Cardiac muscle cell (in vitro differentiated cells and primary cell): ENCODE results near the gene CHRM5. TPM values are rescaled to one million over a fixed set of nuclear protein-coding genes. Genes with fewer than 3 reads are reported as not detected.

ENCODE experiments used
- DNase-seq, 2 donors: peaks; one replicate each; pipeline versions ENCODE4 v3.0.0 to v3.0.0-alpha.2; 2010 to 2017; ENCODE audit warnings: low read depth in 1 of 2, low spot score in 1 of 2
- H3K27ac ChIP-seq: fragments of 200-600 bp; sonication (generic); 2 replicates; pipeline ENCODE4 v1.5.1; 2016
- H3K27me3 ChIP-seq: fragments of 200-600 bp; sonication (generic); 2 replicates; pipeline ENCODE4 v1.6.0; 2016; ENCODE audit warnings: control low read depth
- H3K36me3 ChIP-seq: fragments of 200-600 bp; sonication (generic); 2 replicates; pipeline ENCODE4 v1.5.1; 2016; ENCODE audit warnings: control low read depth
- H3K4me1 ChIP-seq: fragments of 200-600 bp; sonication (generic); 2 replicates; pipeline ENCODE4 v1.8.1; 2017; ENCODE audit warnings: low read depth, mild to moderate bottlenecking, mixed run types
- H3K4me3 ChIP-seq: fragments of 200-600 bp; sonication (generic); 2 replicates; pipeline ENCODE4 v1.5.1; 2016; ENCODE audit warnings: mild to moderate bottlenecking
- H3K9me3 ChIP-seq: fragments of 200-600 bp; sonication (generic); 2 replicates; pipeline ENCODE4 v1.5.1; 2017; ENCODE audit warnings: low read depth, mild to moderate bottlenecking, control low read depth
- polyA plus RNA-seq: library from polyadenylated mRNA; unstranded; fragments of >200 nt; fragmentation: Nextera tagmentation; extraction: Ambion mirVana; gene quantifications from 2 replicates; pipeline ENCODE4 v1.2.1, GENCODE V29; 2016
- total RNA-seq: library from RNA; depleted of rRNA; stranded (reverse); fragments of >200 nt; gene quantifications from 2 replicates; pipeline ENCODE4 v1.2.3, GENCODE V29; 2016
- TF ChIP-seq, protein P1 (sequence below): IDR thresholded peaks from 2 replicates; pipeline ENCODE4 v1.5.1; 2012; ENCODE audit warnings: low read depth, mild to moderate bottlenecking, low read length

Gene CHRM5
- total and polyA plus RNA-seq, 2 experiments from 2014 or later, result not detected

DNA sequence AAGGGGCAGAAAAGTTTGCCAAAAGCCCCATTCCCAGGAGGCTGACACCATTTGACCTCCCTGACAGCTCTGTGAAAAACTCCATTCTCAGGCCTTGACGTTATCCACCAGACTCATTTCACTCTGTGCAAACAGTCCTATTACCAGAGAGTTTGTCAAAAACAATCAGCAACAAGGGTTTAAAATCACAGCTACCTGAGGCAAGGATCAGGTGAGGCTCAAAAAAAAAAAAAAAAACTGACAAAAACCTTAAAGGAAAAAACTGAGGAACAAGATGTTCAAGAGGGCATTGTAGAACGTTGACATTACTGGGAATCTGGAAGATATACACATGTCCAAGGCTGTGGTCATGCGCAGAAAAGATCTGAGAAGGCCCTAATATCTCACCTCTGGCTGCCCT, 59.3 kb downstream of the CHRM5 start:
- Histone ChIP-seq H3K27ac (no peak overlapping the region), H3K4me1 (no peaks in the 10 kb centered on the region), H3K9me3 (no peaks in the 10 kb centered on the region), H3K36me3 (no peaks in the 10 kb centered on the region), H3K27me3 (no peaks in the 10 kb centered on the region), H3K4me3 (no peak overlapping the region)
- no peak for DNase-seq
- TF ChIP-seq, protein P1, sequence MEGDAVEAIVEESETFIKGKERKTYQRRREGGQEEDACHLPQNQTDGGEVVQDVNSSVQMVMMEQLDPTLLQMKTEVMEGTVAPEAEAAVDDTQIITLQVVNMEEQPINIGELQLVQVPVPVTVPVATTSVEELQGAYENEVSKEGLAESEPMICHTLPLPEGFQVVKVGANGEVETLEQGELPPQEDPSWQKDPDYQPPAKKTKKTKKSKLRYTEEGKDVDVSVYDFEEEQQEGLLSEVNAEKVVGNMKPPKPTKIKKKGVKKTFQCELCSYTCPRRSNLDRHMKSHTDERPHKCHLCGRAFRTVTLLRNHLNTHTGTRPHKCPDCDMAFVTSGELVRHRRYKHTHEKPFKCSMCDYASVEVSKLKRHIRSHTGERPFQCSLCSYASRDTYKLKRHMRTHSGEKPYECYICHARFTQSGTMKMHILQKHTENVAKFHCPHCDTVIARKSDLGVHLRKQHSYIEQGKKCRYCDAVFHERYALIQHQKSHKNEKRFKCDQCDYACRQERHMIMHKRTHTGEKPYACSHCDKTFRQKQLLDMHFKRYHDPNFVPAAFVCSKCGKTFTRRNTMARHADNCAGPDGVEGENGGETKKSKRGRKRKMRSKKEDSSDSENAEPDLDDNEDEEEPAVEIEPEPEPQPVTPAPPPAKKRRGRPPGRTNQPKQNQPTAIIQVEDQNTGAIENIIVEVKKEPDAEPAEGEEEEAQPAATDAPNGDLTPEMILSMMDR, result no peak

DNA sequence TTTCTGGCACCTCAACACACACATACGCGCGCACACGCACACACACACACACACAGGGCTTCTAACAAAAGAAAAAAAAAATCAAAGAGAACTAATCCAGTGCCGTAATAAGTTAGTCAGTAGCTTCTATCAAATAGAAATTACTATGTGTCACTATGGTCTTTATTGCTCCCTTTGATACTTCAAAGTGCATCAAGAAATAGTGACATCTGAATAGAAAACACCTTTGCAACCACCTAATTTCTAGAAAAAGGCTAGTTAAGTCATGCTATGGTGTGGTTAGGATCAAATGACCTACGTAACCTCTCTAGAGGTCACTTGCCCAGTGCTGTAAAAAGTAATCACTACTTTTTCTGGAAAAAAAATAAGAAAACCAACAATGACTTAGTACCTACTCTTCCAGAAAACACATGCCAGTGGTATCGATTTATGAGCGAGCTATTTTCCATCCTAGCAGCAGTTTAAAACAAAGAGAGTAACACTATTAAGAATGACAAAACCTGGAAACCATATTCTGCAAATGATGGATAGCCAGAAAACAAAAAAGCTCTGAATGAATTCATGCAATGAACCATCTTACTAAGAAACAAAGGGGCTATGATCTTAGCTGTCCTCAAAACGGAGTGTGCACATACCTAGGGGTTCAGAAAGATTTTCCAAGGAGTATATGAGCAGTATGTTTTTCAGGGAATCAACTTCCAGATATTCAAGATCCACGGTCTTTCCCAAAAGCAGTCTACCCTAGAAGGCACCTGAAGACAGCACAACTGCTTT, 63.9 kb downstream of the CHRM5 start:
- TF ChIP-seq, protein P1, result no peak
- Histone ChIP-seq H3K27me3 (no peaks in the 10 kb centered on the region), H3K4me3 (no peak overlapping the region), H3K9me3 (no peaks in the 10 kb centered on the region), H3K27ac (no peak overlapping the region), H3K4me1 (peaks cover 10% of the 10 kb centered on the region), H3K36me3 (no peaks in the 10 kb centered on the region)
- no peak for DNase-seq

DNA sequence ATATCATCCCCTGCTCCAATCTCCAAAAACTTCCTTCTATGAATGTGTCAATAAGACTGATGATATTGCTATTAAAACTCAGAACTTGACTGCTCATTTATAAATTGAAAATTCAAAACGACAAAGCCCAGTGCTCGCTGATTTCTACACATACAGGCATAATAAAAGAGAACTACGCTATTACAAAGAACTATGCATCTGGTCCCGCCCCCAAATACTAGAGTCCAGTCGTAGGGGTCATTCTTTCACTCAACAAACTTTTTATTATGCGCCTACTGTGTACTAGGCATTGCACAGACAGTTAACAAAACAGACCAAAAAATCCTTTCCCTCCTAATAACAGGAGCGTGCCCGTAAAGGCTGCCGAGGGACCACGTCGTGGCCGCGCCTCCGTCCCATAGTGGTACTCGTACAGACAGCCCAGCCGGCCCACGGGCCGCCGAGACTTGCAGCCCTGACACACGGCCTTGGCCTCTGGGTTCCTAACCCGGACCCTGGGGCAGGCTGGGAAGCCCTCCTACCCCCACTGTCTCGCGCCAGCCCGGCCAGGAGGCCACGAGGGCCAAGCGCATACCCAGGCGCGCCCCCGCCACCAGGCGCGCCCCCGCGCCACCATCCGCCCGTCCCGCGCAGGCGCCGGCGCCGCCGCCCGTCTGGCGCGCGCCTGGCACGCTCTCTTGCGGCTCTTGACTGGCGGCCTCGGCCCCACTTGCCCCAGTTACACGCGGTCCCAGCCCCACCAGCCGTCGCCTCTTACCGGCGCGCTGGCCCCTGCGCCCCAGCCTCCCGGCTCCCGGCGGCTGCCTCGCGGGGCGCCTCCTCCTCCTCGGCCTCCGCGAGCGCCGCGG, 70.0 kb downstream of the CHRM5 start:
- H3K4me1 ChIP-seq, result peaks cover 27% of the 10 kb centered on the region
- DNase-seq, result peak; percentile 84 to 86
- peak overlapping the region; percentile 96 for H3K27ac ChIP-seq
- TF ChIP-seq, protein P1, result no peak
- H3K9me3 ChIP-seq, result no peaks in the 10 kb centered on the region
- no peaks in the 10 kb centered on the region for H3K27me3 ChIP-seq
- peak overlapping the region; percentile 60 for H3K4me3 ChIP-seq
- no peaks in the 10 kb centered on the region for H3K36me3 ChIP-seq

DNA sequence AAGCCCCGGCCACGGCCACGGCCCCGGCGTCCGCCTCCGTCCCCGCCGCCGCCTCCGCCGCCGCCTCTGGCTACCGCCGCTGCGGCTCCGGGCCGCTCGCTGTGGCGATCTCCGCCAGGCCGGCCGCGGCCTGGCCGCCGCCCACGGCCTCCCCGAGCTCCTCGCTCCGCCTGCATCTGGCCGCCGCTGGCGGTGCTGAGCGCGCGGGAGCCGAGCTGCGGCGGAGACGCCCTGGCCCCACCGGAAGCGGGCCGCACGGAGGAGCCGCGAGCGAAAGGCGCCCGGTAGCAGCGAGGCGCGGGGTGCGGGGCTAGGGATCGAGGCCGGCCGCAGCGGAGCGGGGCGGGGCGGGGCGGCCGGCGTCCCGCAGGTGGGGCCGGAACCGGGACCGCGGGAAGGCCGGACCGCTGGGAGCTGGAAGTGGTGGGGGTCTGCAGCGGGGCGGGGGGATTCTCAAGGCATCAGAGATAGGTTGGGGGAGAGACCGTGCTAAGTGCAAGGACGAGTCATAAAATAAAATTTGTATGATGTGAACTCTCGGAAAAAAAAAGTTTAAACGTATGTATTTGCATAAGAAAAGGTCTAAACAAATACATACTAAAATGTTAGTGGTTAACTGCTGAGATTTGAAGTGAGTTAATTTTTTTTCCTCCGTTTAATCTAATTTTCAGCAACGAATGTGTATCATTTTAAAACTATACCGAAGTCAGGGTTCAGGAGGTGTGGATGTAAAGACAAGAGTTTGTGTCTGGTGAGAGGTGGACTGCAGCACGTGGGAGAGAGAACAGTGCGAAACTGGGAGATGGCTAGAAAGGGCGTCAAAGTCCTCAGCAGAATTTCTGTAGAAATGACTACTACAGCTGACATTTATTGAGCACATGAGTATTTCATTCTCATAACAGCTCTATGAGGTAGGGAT, 70.8 kb downstream of the CHRM5 start, which contains the start of gene AVEN:
Gene AVEN (minus strand): TSS at position 334 of the 919 bp plus-strand sequence. CDS start 158 bp downstream, at position 176.
- no peaks in the 10 kb centered on the region for H3K36me3 ChIP-seq
- peak; percentile 70 to 73 for DNase-seq
- no peaks in the 10 kb centered on the region for H3K9me3 ChIP-seq
- TF ChIP-seq, protein P1, result no peak
- peaks cover 27% of the 10 kb centered on the region for H3K4me1 ChIP-seq
- no peaks in the 10 kb centered on the region for H3K27me3 ChIP-seq
- peak within 1 kb of the TSS; percentile 96 for H3K27ac ChIP-seq
- peak within 1 kb of the TSS; percentile 60 for H3K4me3 ChIP-seq

DNA sequence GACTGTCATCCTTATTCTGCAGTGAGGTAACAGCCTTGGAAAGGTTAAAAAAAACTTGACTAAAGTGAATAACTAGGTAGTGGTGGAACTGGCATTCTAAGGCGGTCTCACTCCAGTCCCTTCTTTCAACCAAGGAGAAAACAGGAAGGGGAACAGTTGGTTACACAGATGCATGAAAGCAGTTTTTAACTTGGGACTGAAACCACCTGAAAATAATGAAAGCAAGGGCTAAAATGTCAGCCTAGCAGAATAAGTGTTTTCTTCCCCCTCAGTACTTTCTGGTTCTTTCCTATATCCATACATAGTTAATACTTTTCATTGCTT, 71.5 kb downstream of the CHRM5 start:
- no peak for DNase-seq
- Histone ChIP-seq H3K4me3 (peak overlapping the region; percentile 60), H3K27ac (peak overlapping the region; percentile 96), H3K9me3 (no peaks in the 10 kb centered on the region), H3K27me3 (no peaks in the 10 kb centered on the region), H3K4me1 (peaks cover 23% of the 10 kb centered on the region), H3K36me3 (no peaks in the 10 kb centered on the region)
- TF ChIP-seq, protein P1, result no peak
